GM12878 (cell line): ENCODE data around the gene MTRF1. TPM values are rescaled to one million over a fixed set of nuclear protein-coding genes. Genes with fewer than 3 reads are reported as not detected.

Source experiments
- CBFB ChIP-seq: IDR thresholded peaks from 2 replicates; pipeline ENCODE4 v1.6.1; 2016; ENCODE audit warnings: antibody characterized with exemption, low read depth
- CTCF ChIP-seq, 3 experiments: IDR thresholded peaks in 2 of 3; conservative IDR thresholded peaks in 1 of 3; 2 replicates each; pipeline ENCODE4 v1.5.1; 2011; ENCODE audit warnings: low read depth in 3 of 3, low read length in 3 of 3, mild to moderate bottlenecking in 3 of 3, control low read depth in 2 of 3, moderate library complexity in 2 of 3, inconsistent platforms in 1 of 3, mixed read lengths in 1 of 3; ENCODE audit not compliant: control insufficient read depth in 2 of 3, insufficient read depth in 1 of 3; ENCODE audit errors: extremely low read depth in 1 of 3
- EZH2 ChIP-seq: IDR thresholded peaks from 2 replicates; pipeline ENCODE4 v1.6.1; 2012; ENCODE audit warnings: low read depth, mild to moderate bottlenecking, control low read depth, inconsistent platforms, low read length, borderline replicate concordance; ENCODE audit not compliant: control insufficient read depth
- GABPA ChIP-seq: IDR thresholded peaks from 2 replicates; pipeline ENCODE4 v1.6.1; 2014; ENCODE audit warnings: antibody characterized with exemption, low read depth, mild to moderate bottlenecking, inconsistent platforms
- HDAC2 ChIP-seq: fragments of 200-600 bp; sonication (generic); IDR thresholded peaks from 2 replicates; pipeline ENCODE4 v1.6.1; 2017
- IRF4 ChIP-seq: IDR thresholded peaks from 2 replicates; pipeline ENCODE4 v1.6.1; 2011; ENCODE audit warnings: low read depth, low read length
- KLF5 ChIP-seq: fragments of 450-650 bp; IDR thresholded peaks from 2 replicates; pipeline ENCODE4 v1.6.1; 2014; ENCODE audit warnings: mild to moderate bottlenecking; ENCODE audit not compliant: partially characterized antibody
- MTA2 ChIP-seq: fragments of 450-650 bp; IDR thresholded peaks from 2 replicates; pipeline ENCODE4 v1.6.1; 2016; ENCODE audit warnings: low read depth, mild to moderate bottlenecking, moderate library complexity
- NBN ChIP-seq: fragments of 450-650 bp; IDR thresholded peaks from 2 replicates; pipeline ENCODE4 v1.6.1; 2016
- NR2F1 ChIP-seq: fragments of 450-650 bp; conservative IDR thresholded peaks from 2 replicates; pipeline ENCODE4 v1.6.1; 2017; ENCODE audit warnings: mild to moderate bottlenecking
- POLR2AphosphoS2 ChIP-seq: IDR thresholded peaks from 2 replicates; pipeline ENCODE4 v1.6.1; 2011; ENCODE audit warnings: low read depth, mild to moderate bottlenecking, low read length, improper control_type of control experiment, moderate library complexity
- RB1 ChIP-seq: fragments of 450-650 bp; formaldehyde crosslinking; IDR thresholded peaks from 2 replicates; pipeline ENCODE4 v1.6.1; 2017; ENCODE audit warnings: mild to moderate bottlenecking, borderline replicate concordance
- RFX5 ChIP-seq: IDR thresholded peaks from 2 replicates; pipeline ENCODE4 v1.6.1; 2011; ENCODE audit warnings: low read depth, low read length, improper control_type of control experiment
- TCF7 ChIP-seq: IDR thresholded peaks from 2 replicates; pipeline ENCODE4 v1.6.1; 2014; ENCODE audit warnings: antibody characterized with exemption, borderline replicate concordance
- ZNF622 ChIP-seq: fragments of 450-650 bp; IDR thresholded peaks from 2 replicates; pipeline ENCODE4 v1.6.1; 2017; ENCODE audit warnings: mild to moderate bottlenecking, inconsistent platforms
- ZZZ3 ChIP-seq: IDR thresholded peaks from 2 replicates; pipeline ENCODE4 v1.6.1; 2011; ENCODE audit warnings: low read depth; ENCODE audit not compliant: control insufficient read depth, insufficient read length
- polyA plus RNA-seq, 11 experiments: library from polyadenylated mRNA; depleted of rRNA in 4 of 11; unstranded in 6 of 11; stranded (reverse) in 5 of 11; fragments of >200 nt; fragmentation: Nextera tagmentation in 4 of 11; fragmentation: Illumina TruSeq in 1 of 11; extraction: Ambion mirVana in 4 of 11; extraction: Trizol in 1 of 11; gene quantifications; 1 replicate in 1 of 11; 2 replicates in 10 of 11; pipeline versions ENCODE4 v1.2.1 to v1.2.3, GENCODE V29; 2011 to 2016; ENCODE audit warnings: inconsistent platforms in 2 of 11, missing spikeins in 2 of 11, low read depth in 1 of 11
- total RNA-seq, 4 experiments: library from RNA; depleted of rRNA in 3 of 4; stranded (reverse); fragments of >200 nt in 3 of 4; fragmentation: Illumina TruSeq in 1 of 4; extraction: Trizol in 1 of 4; gene quantifications; 2 replicates each; pipeline versions ENCODE4 v1.2.1 to v1.2.3, GENCODE V29; 2013 to 2021
- TF ChIP-seq, protein P1 (sequence below): fragments of 450-650 bp; IDR thresholded peaks from 2 replicates; pipeline ENCODE4 v1.6.1; 2017; ENCODE audit warnings: mild to moderate bottlenecking
- TF ChIP-seq, protein P2 (sequence below): fragments of 450-650 bp; IDR thresholded peaks from 2 replicates; pipeline ENCODE4 v1.6.1; 2017; ENCODE audit warnings: antibody characterized with exemption, mild to moderate bottlenecking, moderate library complexity
- TF ChIP-seq, protein P3 (sequence below): fragments of 450-650 bp; IDR thresholded peaks from 2 replicates; pipeline ENCODE4 v1.6.1; 2016; ENCODE audit warnings: mild to moderate bottlenecking, moderate library complexity, borderline replicate concordance

MTRF1 gene
- total and polyA plus RNA-seq, 10 of the 15 experiments (the other 5 are each of a cell fraction or from before 2014, with no cell fraction given), result 12.1 to 33.7 (median 20.6) TPM

- TF ChIP-seq, protein P1, sequence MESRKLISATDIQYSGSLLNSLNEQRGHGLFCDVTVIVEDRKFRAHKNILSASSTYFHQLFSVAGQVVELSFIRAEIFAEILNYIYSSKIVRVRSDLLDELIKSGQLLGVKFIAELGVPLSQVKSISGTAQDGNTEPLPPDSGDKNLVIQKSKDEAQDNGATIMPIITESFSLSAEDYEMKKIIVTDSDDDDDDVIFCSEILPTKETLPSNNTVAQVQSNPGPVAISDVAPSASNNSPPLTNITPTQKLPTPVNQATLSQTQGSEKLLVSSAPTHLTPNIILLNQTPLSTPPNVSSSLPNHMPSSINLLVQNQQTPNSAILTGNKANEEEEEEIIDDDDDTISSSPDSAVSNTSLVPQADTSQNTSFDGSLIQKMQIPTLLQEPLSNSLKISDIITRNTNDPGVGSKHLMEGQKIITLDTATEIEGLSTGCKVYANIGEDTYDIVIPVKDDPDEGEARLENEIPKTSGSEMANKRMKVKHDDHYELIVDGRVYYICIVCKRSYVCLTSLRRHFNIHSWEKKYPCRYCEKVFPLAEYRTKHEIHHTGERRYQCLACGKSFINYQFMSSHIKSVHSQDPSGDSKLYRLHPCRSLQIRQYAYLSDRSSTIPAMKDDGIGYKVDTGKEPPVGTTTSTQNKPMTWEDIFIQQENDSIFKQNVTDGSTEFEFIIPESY, result no peak
- TF ChIP-seq, protein P2, sequence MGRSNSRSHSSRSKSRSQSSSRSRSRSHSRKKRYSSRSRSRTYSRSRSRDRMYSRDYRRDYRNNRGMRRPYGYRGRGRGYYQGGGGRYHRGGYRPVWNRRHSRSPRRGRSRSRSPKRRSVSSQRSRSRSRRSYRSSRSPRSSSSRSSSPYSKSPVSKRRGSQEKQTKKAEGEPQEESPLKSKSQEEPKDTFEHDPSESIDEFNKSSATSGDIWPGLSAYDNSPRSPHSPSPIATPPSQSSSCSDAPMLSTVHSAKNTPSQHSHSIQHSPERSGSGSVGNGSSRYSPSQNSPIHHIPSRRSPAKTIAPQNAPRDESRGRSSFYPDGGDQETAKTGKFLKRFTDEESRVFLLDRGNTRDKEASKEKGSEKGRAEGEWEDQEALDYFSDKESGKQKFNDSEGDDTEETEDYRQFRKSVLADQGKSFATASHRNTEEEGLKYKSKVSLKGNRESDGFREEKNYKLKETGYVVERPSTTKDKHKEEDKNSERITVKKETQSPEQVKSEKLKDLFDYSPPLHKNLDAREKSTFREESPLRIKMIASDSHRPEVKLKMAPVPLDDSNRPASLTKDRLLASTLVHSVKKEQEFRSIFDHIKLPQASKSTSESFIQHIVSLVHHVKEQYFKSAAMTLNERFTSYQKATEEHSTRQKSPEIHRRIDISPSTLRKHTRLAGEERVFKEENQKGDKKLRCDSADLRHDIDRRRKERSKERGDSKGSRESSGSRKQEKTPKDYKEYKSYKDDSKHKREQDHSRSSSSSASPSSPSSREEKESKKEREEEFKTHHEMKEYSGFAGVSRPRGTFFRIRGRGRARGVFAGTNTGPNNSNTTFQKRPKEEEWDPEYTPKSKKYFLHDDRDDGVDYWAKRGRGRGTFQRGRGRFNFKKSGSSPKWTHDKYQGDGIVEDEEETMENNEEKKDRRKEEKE, result no peak
- peak; percentile 51; the same call in 1 of the 2 replicates for TF ChIP-seq IRF4
- peak; percentile 81 for TF ChIP-seq CBFB
- no peak for TF ChIP-seq TCF7
- TF ChIP-seq RB1, result peak; percentile 97
- TF ChIP-seq NBN, result 0 out of 2 replicates have a peak, but pooled peaks have one; percentile 38
- no peak; the same call in 1 of the 2 replicates for TF ChIP-seq NR2F1
- TF ChIP-seq ZNF622, result no peak
- TF ChIP-seq CTCF (IDR thresholded peaks at IDR 0.05 in 2 of 3, conservative IDR thresholded peaks at IDR 0.05 in 1 of 3; ENCODE audit: control insufficient read depth in 2 of 3, extremely low read depth in 1 of 3, insufficient read depth in 1 of 3, low read depth in 3 of 3, low read length in 3 of 3), result no peak
- TF ChIP-seq, protein P3, sequence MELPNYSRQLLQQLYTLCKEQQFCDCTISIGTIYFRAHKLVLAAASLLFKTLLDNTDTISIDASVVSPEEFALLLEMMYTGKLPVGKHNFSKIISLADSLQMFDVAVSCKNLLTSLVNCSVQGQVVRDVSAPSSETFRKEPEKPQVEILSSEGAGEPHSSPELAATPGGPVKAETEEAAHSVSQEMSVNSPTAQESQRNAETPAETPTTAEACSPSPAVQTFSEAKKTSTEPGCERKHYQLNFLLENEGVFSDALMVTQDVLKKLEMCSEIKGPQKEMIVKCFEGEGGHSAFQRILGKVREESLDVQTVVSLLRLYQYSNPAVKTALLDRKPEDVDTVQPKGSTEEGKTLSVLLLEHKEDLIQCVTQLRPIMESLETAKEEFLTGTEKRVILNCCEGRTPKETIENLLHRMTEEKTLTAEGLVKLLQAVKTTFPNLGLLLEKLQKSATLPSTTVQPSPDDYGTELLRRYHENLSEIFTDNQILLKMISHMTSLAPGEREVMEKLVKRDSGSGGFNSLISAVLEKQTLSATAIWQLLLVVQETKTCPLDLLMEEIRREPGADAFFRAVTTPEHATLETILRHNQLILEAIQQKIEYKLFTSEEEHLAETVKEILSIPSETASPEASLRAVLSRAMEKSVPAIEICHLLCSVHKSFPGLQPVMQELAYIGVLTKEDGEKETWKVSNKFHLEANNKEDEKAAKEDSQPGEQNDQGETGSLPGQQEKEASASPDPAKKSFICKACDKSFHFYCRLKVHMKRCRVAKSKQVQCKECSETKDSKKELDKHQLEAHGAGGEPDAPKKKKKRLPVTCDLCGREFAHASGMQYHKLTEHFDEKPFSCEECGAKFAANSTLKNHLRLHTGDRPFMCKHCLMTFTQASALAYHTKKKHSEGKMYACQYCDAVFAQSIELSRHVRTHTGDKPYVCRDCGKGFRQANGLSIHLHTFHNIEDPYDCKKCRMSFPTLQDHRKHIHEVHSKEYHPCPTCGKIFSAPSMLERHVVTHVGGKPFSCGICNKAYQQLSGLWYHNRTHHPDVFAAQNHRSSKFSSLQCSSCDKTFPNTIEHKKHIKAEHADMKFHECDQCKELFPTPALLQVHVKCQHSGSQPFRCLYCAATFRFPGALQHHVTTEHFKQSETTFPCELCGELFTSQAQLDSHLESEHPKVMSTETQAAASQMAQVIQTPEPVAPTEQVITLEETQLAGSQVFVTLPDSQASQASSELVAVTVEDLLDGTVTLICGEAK, result no peak
- 0 out of 2 replicates have a peak, but pooled peaks have one; percentile 53 for TF ChIP-seq POLR2AphosphoS2
- TF ChIP-seq HDAC2, result no peak
- no peak for TF ChIP-seq EZH2
- TF ChIP-seq GABPA, result no peak
- no peak for TF ChIP-seq ZZZ3
- peak; percentile 27; the same call in 1 of the 2 replicates for TF ChIP-seq MTA2
- no peak for TF ChIP-seq KLF5
- TF ChIP-seq RFX5, result peak; percentile 22; the same call in 1 of the 2 replicates
These were observed 47.6 kb upstream of the MTRF1 start, which contains the start of gene NAA16 (continued) for GRCh38 chr13:41310963-41311405.
